ENCODE measurements around the gene SLX9. TPM values are rescaled to one million over a fixed set of nuclear protein-coding genes. Genes with fewer than 3 reads are reported as not detected.

The SLX9 gene
- total RNA-seq, 1 donor from 2014 or later, result 24.0 TPM

GRCh38 chr21:44907225-44907965 is 32.4 kb upstream of the SLX9 start:
- Mint-ChIP-seq H3K36me3 (ENCODE audit: low read depth) (no peaks in the 10 kb centered on the region), H3K4me1 (ENCODE audit: low read depth) (peaks cover 10% of the 10 kb centered on the region), H3K4me3 (ENCODE audit: unreplicated experiment) (no peak overlapping the region), H3K9me3 (ENCODE audit: low read depth) (no peaks in the 10 kb centered on the region), H3K27me3 (ENCODE audit: low read depth) (peaks cover 43% of the 10 kb centered on the region), H3K27ac (ENCODE audit: unreplicated experiment) (no peak overlapping the region)
- TF ChIP-seq, protein P1, sequence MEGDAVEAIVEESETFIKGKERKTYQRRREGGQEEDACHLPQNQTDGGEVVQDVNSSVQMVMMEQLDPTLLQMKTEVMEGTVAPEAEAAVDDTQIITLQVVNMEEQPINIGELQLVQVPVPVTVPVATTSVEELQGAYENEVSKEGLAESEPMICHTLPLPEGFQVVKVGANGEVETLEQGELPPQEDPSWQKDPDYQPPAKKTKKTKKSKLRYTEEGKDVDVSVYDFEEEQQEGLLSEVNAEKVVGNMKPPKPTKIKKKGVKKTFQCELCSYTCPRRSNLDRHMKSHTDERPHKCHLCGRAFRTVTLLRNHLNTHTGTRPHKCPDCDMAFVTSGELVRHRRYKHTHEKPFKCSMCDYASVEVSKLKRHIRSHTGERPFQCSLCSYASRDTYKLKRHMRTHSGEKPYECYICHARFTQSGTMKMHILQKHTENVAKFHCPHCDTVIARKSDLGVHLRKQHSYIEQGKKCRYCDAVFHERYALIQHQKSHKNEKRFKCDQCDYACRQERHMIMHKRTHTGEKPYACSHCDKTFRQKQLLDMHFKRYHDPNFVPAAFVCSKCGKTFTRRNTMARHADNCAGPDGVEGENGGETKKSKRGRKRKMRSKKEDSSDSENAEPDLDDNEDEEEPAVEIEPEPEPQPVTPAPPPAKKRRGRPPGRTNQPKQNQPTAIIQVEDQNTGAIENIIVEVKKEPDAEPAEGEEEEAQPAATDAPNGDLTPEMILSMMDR (IDR thresholded peaks at IDR 0.05), result no peak
- no peak for DNase-seq (ENCODE audit: low spot score)

DNA sequence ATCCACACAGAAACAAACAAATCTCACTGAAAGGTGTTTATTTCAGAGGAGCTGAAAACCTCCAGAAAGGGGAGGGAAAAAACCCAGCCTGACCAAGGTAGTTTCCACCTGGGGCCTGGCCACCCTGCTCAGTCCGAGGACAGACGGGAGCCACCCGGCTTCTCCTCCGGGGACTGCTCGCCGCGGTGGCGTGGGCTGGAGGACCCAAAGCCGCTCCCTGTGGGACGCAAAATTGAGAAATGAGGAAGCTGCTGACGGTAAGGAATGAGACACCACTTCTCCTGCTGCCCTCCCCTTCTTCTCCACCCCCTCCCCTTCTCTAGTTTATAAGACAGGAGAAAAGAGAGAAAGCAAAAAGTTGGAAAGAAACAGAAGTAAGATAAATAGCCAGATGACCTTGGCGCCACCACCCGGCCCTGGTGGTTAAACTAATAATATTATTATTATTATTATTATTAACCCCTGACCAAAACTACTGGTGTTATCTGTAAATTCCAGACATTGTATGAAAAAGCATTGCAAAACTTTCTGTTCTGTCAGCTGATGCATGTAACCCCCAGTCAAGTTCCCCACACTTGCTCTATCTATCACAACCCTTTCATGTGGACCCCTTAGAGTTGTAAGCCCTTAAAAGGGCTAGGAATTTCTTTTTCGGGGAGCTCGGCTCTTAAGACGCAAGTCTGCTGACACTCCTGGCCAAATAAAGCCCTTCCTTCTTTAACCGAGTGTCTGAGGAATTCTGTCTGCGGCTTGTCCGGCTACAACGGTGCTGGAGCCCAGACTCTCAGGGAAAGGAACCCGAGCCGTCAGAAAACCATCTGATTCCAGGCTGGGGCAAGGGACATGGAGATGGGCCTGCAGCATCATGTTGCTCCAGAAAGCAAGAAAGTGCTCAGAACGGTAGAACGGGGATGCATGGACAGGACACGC is 31.6 kb upstream of the SLX9 start:
- Mint-ChIP-seq H3K27me3 (ENCODE audit: low read depth) (peaks cover 37% of the 10 kb centered on the region), H3K4me3 (ENCODE audit: unreplicated experiment) (no peak overlapping the region), H3K9me3 (ENCODE audit: low read depth) (no peaks in the 10 kb centered on the region), H3K4me1 (ENCODE audit: low read depth) (peaks cover 10% of the 10 kb centered on the region), H3K27ac (ENCODE audit: unreplicated experiment) (no peak overlapping the region), H3K36me3 (ENCODE audit: low read depth) (no peaks in the 10 kb centered on the region)
- DNase-seq (ENCODE audit: low spot score), result no peak
- TF ChIP-seq, protein P1 (IDR thresholded peaks at IDR 0.05), result no peak

DNA sequence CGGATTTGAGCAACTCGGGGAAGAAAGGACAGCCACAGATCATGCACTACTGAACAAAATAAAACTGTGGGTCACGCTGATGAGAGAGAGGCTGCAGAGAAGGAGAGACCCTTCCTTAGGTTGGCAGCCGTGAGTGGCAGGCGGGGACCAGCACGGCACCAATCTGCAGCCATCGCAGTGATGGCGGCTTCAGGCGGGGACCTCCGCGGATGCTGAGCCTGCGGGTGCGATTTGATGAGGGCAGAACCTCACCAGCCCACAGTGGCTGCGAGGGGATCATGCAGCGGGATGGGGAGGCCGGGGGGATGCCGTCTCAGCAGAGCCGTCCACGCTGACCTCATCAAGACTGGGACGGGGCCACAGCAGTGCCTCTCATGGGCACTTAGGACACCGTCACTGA is 30.9 kb upstream of the SLX9 start:
- Mint-ChIP-seq H3K4me1 (ENCODE audit: low read depth) (peaks cover 10% of the 10 kb centered on the region), H3K4me3 (ENCODE audit: unreplicated experiment) (no peak overlapping the region), H3K36me3 (ENCODE audit: low read depth) (no peaks in the 10 kb centered on the region), H3K27ac (ENCODE audit: unreplicated experiment) (no peak overlapping the region), H3K27me3 (ENCODE audit: low read depth) (peaks cover 37% of the 10 kb centered on the region), H3K9me3 (ENCODE audit: low read depth) (no peaks in the 10 kb centered on the region)
- TF ChIP-seq, protein P1 (IDR thresholded peaks at IDR 0.05), result no peak
- DNase-seq (ENCODE audit: low spot score), result no peak

GRCh38 chr21:44909719-44910118 is 30.1 kb upstream of the SLX9 start:
- Mint-ChIP-seq H3K9me3 (ENCODE audit: low read depth) (no peaks in the 10 kb centered on the region), H3K4me1 (ENCODE audit: low read depth) (peaks cover 15% of the 10 kb centered on the region), H3K27me3 (ENCODE audit: low read depth) (peaks cover 35% of the 10 kb centered on the region), H3K27ac (ENCODE audit: unreplicated experiment) (no peak overlapping the region), H3K4me3 (ENCODE audit: unreplicated experiment) (no peak overlapping the region), H3K36me3 (ENCODE audit: low read depth) (no peaks in the 10 kb centered on the region)
- TF ChIP-seq, protein P1 (IDR thresholded peaks at IDR 0.05), result no peak
- DNase-seq (ENCODE audit: low spot score), result no peak
